Activated CD8-positive, alpha-beta T cell treated with anti-CD3 and anti-CD28 coated beads, Interleukin-2, amount 10 ng/mL, durations not matched to agents 7 days and 5 days (primary cell): Measurements from ENCODE around the gene SLC25A48. TPM values are rescaled to one million over a fixed set of nuclear protein-coding genes. Genes with fewer than 3 reads are reported as not detected.
"Not testable (repeated sequence)": the region's sequence is repeated elsewhere in the genome, so short reads cannot be mapped to it uniquely, and the experiment has no call there.

Source experiments
- ATAC-seq: fragments of 150-1000 bp; cut with Tn5 transposase; one replicate; pipeline ENCODE4 v1.10.0; 2021; ENCODE audit warnings: moderate library complexity
- CTCF ChIA-PET: fragments of 350-600 bp; sonication (Branson Sonifier 250); formaldehyde crosslinking; loops from one replicate; lab custom pipeline; 2021; ENCODE audit warnings: antibody characterized with exemption; lab: Charles Lee
- POLR2A ChIA-PET: fragments of 350-600 bp; sonication (Branson Sonifier 250); formaldehyde crosslinking; loops from one replicate; lab custom pipeline; 2021; ENCODE audit warnings: antibody characterized with exemption; lab: Charles Lee
- DNase-seq: peaks from one replicate; pipeline ENCODE4 v3.0.0-alpha.2; 2020
- H3K27ac Mint-ChIP-seq: one replicate; pipeline ENCODE4 v1.8.0; 2021; ENCODE audit warnings: mild to moderate bottlenecking, mixed read lengths
- H3K27me3 Mint-ChIP-seq: one replicate; pipeline ENCODE4 v1.8.0; 2021; ENCODE audit warnings: low read depth, mixed read lengths
- H3K36me3 Mint-ChIP-seq: one replicate; pipeline ENCODE4 v1.8.0; 2021; ENCODE audit warnings: low read depth, mixed read lengths
- H3K4me1 Mint-ChIP-seq: one replicate; pipeline ENCODE4 v1.8.0; 2021; ENCODE audit warnings: low read depth, mixed read lengths
- H3K4me3 Mint-ChIP-seq: one replicate; pipeline ENCODE4 v1.8.0; 2021; ENCODE audit warnings: mild to moderate bottlenecking, mixed read lengths
- H3K9me3 Mint-ChIP-seq: one replicate; pipeline ENCODE4 v1.8.0; 2022; ENCODE audit warnings: mixed read lengths; ENCODE audit not compliant: insufficient read depth
- total RNA-seq, 2 experiments: library from RNA; stranded (reverse); gene quantifications; one replicate each; pipeline ENCODE4 v1.2.3, GENCODE V29; 2021

Gene SLC25A48
- total RNA-seq, 2 experiments from 2014 or later: not detected

GRCh38 chr5:135847976-135848375, 13.5 kb downstream of the SLC25A48 start:
- H3K4me1 Mint-ChIP-seq: no peaks in the 10 kb centered on the region
- H3K36me3 Mint-ChIP-seq: no peaks in the 10 kb centered on the region
- no peak overlapping the region for H3K27ac Mint-ChIP-seq
- no peak for ATAC-seq
- CTCF ChIA-PET: no interaction called here
- H3K27me3 Mint-ChIP-seq: no peaks in the 10 kb centered on the region
- POLR2A ChIA-PET: no interaction called here
- no peak for DNase-seq
- H3K4me3 Mint-ChIP-seq: no peak overlapping the region
- H3K9me3 Mint-ChIP-seq: no peaks in the 10 kb centered on the region

GRCh38 chr5:135850231-135850630, 15.8 kb downstream of the SLC25A48 start:
- CTCF ChIA-PET: no interaction called here
- Mint-ChIP-seq H3K27ac (no peak overlapping the region), H3K4me1 (no peaks in the 10 kb centered on the region), H3K36me3 (no peaks in the 10 kb centered on the region), H3K27me3 (no peaks in the 10 kb centered on the region), H3K4me3 (no peak overlapping the region), H3K9me3 (no peaks in the 10 kb centered on the region)
- DNase-seq: no peak
- POLR2A ChIA-PET: no interaction called here
- ATAC-seq: no peak

- DNase-seq (no peak), ATAC-seq (no peak)
- H3K9me3 Mint-ChIP-seq: no peaks in the 10 kb centered on the region
- no peaks in the 10 kb centered on the region for H3K36me3 Mint-ChIP-seq
- CTCF ChIA-PET: no interaction called here
- no peak overlapping the region for H3K4me3 Mint-ChIP-seq
- H3K27me3 Mint-ChIP-seq: no peaks in the 10 kb centered on the region
- POLR2A ChIA-PET: no interaction called here
- no peaks in the 10 kb centered on the region for H3K4me1 Mint-ChIP-seq
- no peak overlapping the region for H3K27ac Mint-ChIP-seq
Measured at GRCh38 chr5:135850671-135851070, 16.2 kb downstream of the SLC25A48 start.

- DNase-seq (no peak), ATAC-seq (no peak)
- POLR2A ChIA-PET: no interaction called here
- CTCF ChIA-PET: no interaction called here
- Mint-ChIP-seq H3K9me3 (no peaks in the 10 kb centered on the region), H3K27me3 (no peaks in the 10 kb centered on the region), H3K36me3 (no peaks in the 10 kb centered on the region), H3K4me3 (no peak overlapping the region), H3K4me1 (no peaks in the 10 kb centered on the region), H3K27ac (no peak overlapping the region)
Measured at GRCh38 chr5:135851186-135851914, 16.9 kb downstream of the SLC25A48 start.

- ATAC-seq (no peak), DNase-seq (no peak)
- Mint-ChIP-seq H3K36me3 (no peaks in the 10 kb centered on the region), H3K27ac (no peak overlapping the region), H3K4me1 (no peaks in the 10 kb centered on the region), H3K9me3 (no peaks in the 10 kb centered on the region), H3K27me3 (no peaks in the 10 kb centered on the region), H3K4me3 (no peak overlapping the region)
- ChIA-PET POLR2A (no interaction called here), CTCF (no interaction called here)
Measured at GRCh38 chr5:135851915-135852845, 17.7 kb downstream of the SLC25A48 start.

GRCh38 chr5:135857630-135858311, 23.3 kb downstream of the SLC25A48 start:
- no peak overlapping the region for H3K27ac Mint-ChIP-seq
- DNase-seq (no peak), ATAC-seq (no peak)
- no peaks in the 10 kb centered on the region for H3K9me3 Mint-ChIP-seq
- ChIA-PET CTCF (no interaction called here), POLR2A (no interaction called here)
- H3K4me3 Mint-ChIP-seq: no peak overlapping the region
- H3K4me1 Mint-ChIP-seq: no peaks in the 10 kb centered on the region
- no peaks in the 10 kb centered on the region for H3K36me3 Mint-ChIP-seq
- no peaks in the 10 kb centered on the region for H3K27me3 Mint-ChIP-seq

- DNase-seq, H3K36me3 Mint-ChIP-seq, H3K27me3 Mint-ChIP-seq, H3K4me3 Mint-ChIP-seq, H3K4me1 Mint-ChIP-seq, H3K27ac Mint-ChIP-seq, CTCF ChIA-PET, ATAC-seq, H3K9me3 Mint-ChIP-seq, POLR2A ChIA-PET: not testable (repeated sequence)
Measured at GRCh38 chr5:135859186-135859585, 24.7 kb downstream of the SLC25A48 start.

GRCh38 chr5:135859641-135860040, 25.2 kb downstream of the SLC25A48 start:
- Mint-ChIP-seq H3K36me3 (no peaks in the 10 kb centered on the region), H3K4me1 (no peaks in the 10 kb centered on the region), H3K27ac (no peak overlapping the region), H3K9me3 (no peaks in the 10 kb centered on the region), H3K27me3 (peaks cover 5% of the 10 kb centered on the region), H3K4me3 (no peak overlapping the region)
- ChIA-PET CTCF (no interaction called here), POLR2A (no interaction called here)
- no peak for DNase-seq
- ATAC-seq: no peak

GRCh38 chr5:135861641-135862040, 27.2 kb downstream of the SLC25A48 start:
- DNase-seq: no peak
- Mint-ChIP-seq H3K36me3 (no peaks in the 10 kb centered on the region), H3K4me1 (no peaks in the 10 kb centered on the region), H3K9me3 (no peaks in the 10 kb centered on the region), H3K4me3 (no peak overlapping the region), H3K27me3 (peaks cover 5% of the 10 kb centered on the region), H3K27ac (no peak overlapping the region)
- no peak for ATAC-seq
- POLR2A ChIA-PET: no interaction called here
- CTCF ChIA-PET: no interaction called here

- ChIA-PET POLR2A (no interaction called here), CTCF (no interaction called here)
- no peak for ATAC-seq
Measured at GRCh38 chr5:135862086-135862485, 27.6 kb downstream of the SLC25A48 start.

GRCh38 chr5:135862744-135863143, 28.3 kb downstream of the SLC25A48 start:
- ATAC-seq (no peak), DNase-seq (no peak)
- Mint-ChIP-seq H3K9me3 (no peaks in the 10 kb centered on the region), H3K36me3 (no peaks in the 10 kb centered on the region), H3K27ac (no peak overlapping the region), H3K4me1 (no peaks in the 10 kb centered on the region), H3K27me3 (peaks cover 5% of the 10 kb centered on the region), H3K4me3 (no peak overlapping the region)
- ChIA-PET POLR2A (no interaction called here), CTCF (no interaction called here)

More at GRCh38 chr5:135862086-135862485, 27.6 kb downstream of the SLC25A48 start:
- H3K36me3 Mint-ChIP-seq: no peaks in the 10 kb centered on the region
- DNase-seq: no peak
- no peaks in the 10 kb centered on the region for H3K4me1 Mint-ChIP-seq
- H3K27me3 Mint-ChIP-seq: peaks cover 5% of the 10 kb centered on the region
- H3K9me3 Mint-ChIP-seq: no peaks in the 10 kb centered on the region
- no peak overlapping the region for H3K4me3 Mint-ChIP-seq
- no peak overlapping the region for H3K27ac Mint-ChIP-seq
